ENCODE results near the gene RCOR1. TPM values are rescaled to one million over a fixed set of nuclear protein-coding genes. Genes with fewer than 3 reads are reported as not detected.
A peak's percentile ranks its signal among the peaks of the same experiment; 100 is the strongest.

The RCOR1 gene
- total and polyA plus RNA-seq, 12 donors, result 3.1 to 16.9 (median 12.5) TPM

DNA sequence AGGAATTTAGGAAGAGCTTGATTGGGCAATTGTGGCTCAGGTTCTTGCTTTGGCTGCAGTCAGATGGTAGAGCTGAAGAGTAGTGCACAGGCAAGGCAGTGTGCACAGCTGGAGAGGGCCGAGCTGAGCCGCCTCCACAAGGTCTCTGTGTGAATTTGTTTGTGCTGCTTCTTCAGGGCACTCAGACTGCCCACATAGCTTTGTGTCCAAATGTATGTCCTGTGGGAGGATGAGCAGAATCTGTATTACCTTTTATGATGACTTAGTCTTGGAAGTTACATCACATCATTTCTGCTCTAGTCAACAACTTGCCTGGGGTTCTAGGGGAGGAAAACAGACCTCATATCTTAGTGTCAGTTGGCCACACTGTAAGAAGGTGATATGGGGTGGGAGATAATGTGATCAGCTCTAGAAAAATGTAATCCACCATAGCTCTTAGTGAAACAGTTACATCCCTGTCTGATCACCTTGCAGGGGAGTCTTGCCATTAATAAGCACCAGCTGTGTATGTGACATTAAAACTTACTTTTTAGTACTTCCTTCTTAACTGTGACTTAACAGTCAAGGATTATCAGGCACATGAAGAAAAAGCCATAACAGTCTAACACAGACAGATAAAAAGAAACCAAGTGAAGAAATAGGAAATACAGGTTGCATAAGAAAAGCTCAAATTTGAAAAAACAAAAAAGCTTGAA lies 53.4 kb downstream of the RCOR1 start:
- WGBS, 2 donors, result 77 to 82% methylated on average over 2 of the region's 2 CpGs
- Histone ChIP-seq H3K27ac (peak overlapping the region in 5 of 10 donors; percentile 16 to 72 (median 33)), H3K27me3 (no peaks in the 10 kb centered on the region), H3K4me3 (no peak overlapping the region), H3K36me3 (no peaks in the 10 kb centered on the region), H3K9me3 (no peaks in the 10 kb centered on the region), H3K4me1 (peaks cover 0 to 41% (median 15%) of the 10 kb centered on the region in 9 donors)
- ATAC-seq (no peak), DNase-seq (no peak)
- TF ChIP-seq CTCF (IDR thresholded peaks at IDR 0.05), result no peak
- intact Hi-C loops (cut with DNase I), result no loop called here

- DNase-seq (no peak), ATAC-seq (no peak)
- H3K27me3 ChIP-seq, result no peaks in the 10 kb centered on the region
- H3K4me3 ChIP-seq, result no peak overlapping the region
- peaks cover 0 to 40% (median 18%) of the 10 kb centered on the region in 9 donors for H3K4me1 ChIP-seq
- TF ChIP-seq CTCF (IDR thresholded peaks at IDR 0.05), result no peak
- no peaks in the 10 kb centered on the region for H3K9me3 ChIP-seq
- peak overlapping the region in 1 of 10 donors; percentile 72 for H3K27ac ChIP-seq
- no peaks in the 10 kb centered on the region for H3K36me3 ChIP-seq
- intact Hi-C loops (cut with DNase I), result no loop called here
- WGBS, 2 donors, result 90 to 98% methylated on average over 3 of the region's 3 CpGs
These were observed 54.2 kb downstream of the RCOR1 start for GRCh38 chr14:102646615-102647014.

DNA sequence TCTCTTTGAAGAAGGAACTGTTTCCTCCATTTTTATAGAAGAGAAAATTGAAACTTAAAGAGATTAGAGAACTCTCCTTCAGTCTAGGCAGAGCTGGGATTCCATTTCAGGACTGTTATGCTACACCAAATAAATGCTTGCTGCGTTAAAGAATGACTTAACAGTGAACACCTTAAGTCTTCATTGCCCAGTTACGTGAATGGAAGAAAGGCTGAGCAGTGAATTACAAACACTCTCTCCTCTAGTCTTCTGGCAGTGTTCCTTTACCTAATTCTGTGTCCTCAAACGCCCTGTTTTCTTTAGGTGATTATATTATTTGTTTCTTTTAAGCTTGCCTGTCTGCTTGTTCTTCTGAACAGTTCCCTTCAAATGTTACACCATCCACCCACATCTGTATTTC lies 59.7 kb downstream of the RCOR1 start:
- H3K9me3 ChIP-seq, result peaks cover 0 to 7% (median 0%) of the 10 kb centered on the region in 11 donors
- H3K4me3 ChIP-seq, result no peak overlapping the region
- ATAC-seq (no peak), DNase-seq (no peak)
- intact Hi-C loops (cut with DNase I), result no loop called here
- H3K36me3 ChIP-seq, result no peaks in the 10 kb centered on the region
- peak overlapping the region in 2 of 10 donors; percentile 8 to 24 for H3K27ac ChIP-seq
- no peak for TF ChIP-seq CTCF (IDR thresholded peaks at IDR 0.05)
- 71 to 76% methylated on average over 3 of the region's 3 CpGs for WGBS, 2 donors
- peaks cover 0 to 34% (median 17%) of the 10 kb centered on the region in 9 donors for H3K4me1 ChIP-seq
- H3K27me3 ChIP-seq, result no peaks in the 10 kb centered on the region

DNA sequence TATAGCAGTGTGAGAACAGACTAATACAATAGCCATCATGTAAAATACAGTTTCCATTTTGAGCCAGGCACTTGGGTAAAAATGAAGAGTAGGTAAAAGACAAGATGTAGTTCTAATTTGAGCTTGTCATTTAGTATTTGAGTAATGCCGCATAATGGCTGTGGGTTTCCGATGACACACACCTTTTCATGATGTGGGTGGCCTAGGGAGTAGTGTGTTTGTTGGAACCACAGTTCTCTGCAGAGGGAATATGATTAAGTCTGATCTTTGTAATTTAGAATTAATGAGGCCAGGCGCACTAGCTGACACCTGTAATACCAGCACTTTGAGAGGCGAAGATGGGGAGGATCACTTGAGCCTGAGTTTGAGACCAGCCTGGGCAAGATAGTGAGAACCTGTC lies 61.8 kb downstream of the RCOR1 start:
- intact Hi-C loops (cut with DNase I), result no loop called here
- Histone ChIP-seq H3K4me1 (peaks cover 0 to 36% (median 17%) of the 10 kb centered on the region in 9 donors), H3K27me3 (no peaks in the 10 kb centered on the region), H3K4me3 (no peak overlapping the region), H3K27ac (peak overlapping the region in 1 of 10 donors; percentile 56), H3K9me3 (peaks cover 0 to 7% (median 0%) of the 10 kb centered on the region in 11 donors), H3K36me3 (no peaks in the 10 kb centered on the region)
- TF ChIP-seq CTCF (IDR thresholded peaks at IDR 0.05), result no peak
- DNase-seq (no peak), ATAC-seq (no peak)
- 97% methylated on average over 4 of the region's 4 CpGs for WGBS, 2 donors

Measured in heart right ventricle (tissue), 16 donors.